K562 (cell line): Measurements from ENCODE around the gene CNTFR. TPM values are rescaled to one million over a fixed set of nuclear protein-coding genes. Genes with fewer than 3 reads are reported as not detected.

Experiments used
- ARID4B ChIP-seq: sonication (generic); formaldehyde crosslinking; IDR thresholded peaks from 2 replicates; pipeline ENCODE4 v1.8.0; 2022; ENCODE audit warnings: mild to moderate bottlenecking, missing genetic modification reagents
- DEAF1 ChIP-seq: fragments of 450-650 bp; formaldehyde crosslinking; IDR thresholded peaks from 2 replicates; pipeline ENCODE4 v1.4.0; 2020; ENCODE audit warnings: mild to moderate bottlenecking, moderate library complexity
- ELF2 ChIP-seq: fragments of 250-450 bp; sonication (Bioruptor Pico); IDR thresholded peaks from 2 replicates; pipeline ENCODE4 v1.5.0; 2021; ENCODE audit warnings: mild to moderate bottlenecking
- ESRRB ChIP-seq: fragments of 250-450 bp; sonication (Bioruptor Pico); IDR thresholded peaks from 2 replicates; pipeline ENCODE4 v1.5.0; 2020; ENCODE audit warnings: mild to moderate bottlenecking, moderate library complexity, borderline replicate concordance
- GTF3C2 ChIP-seq: IDR thresholded peaks from 3 replicates; pipeline ENCODE4 v1.6.1; 2011; ENCODE audit warnings: borderline replicate concordance, mild to moderate bottlenecking, moderate library complexity; ENCODE audit not compliant: insufficient read length; ENCODE audit errors: extremely low read depth
- HNRNPK ChIP-seq: fragments of 200-400 bp; formaldehyde crosslinking; IDR thresholded peaks from one replicate; pipeline ENCODE4 v1.6.1; 2018; ENCODE audit warnings: mild to moderate bottlenecking, low read depth, low read length; ENCODE audit not compliant: poor library complexity, severe bottlenecking
- KLF6 ChIP-seq: fragments of 250-450 bp; sonication (Bioruptor Pico); IDR thresholded peaks from 2 replicates; pipeline ENCODE4 v1.4.0; 2020; ENCODE audit warnings: mild to moderate bottlenecking, moderate library complexity, borderline replicate concordance
- MLLT1 ChIP-seq, 2 experiments: fragments of 450-650 bp; IDR thresholded peaks; 2 replicates each; pipeline ENCODE4 v1.6.1; 2016
- NCOA1 ChIP-seq: fragments of 450-650 bp; IDR thresholded peaks from 2 replicates; pipeline ENCODE4 v1.6.1; 2016; ENCODE audit warnings: low read depth
- NKRF ChIP-seq: fragments of 450-650 bp; IDR thresholded peaks from 2 replicates; pipeline ENCODE4 v1.6.1; 2016; ENCODE audit warnings: borderline replicate concordance
- ZNF140 ChIP-seq: fragments of 250-450 bp; sonication (Bioruptor Pico); IDR thresholded peaks from 2 replicates; pipeline ENCODE4 v1.8.0; 2021; ENCODE audit warnings: moderate library complexity, mild to moderate bottlenecking, inconsistent platforms
- ZNF696 ChIP-seq: fragments of 250-450 bp; sonication (Bioruptor Pico); conservative IDR thresholded peaks from 2 replicates; pipeline ENCODE4 v1.4.0; 2020; ENCODE audit warnings: mild to moderate bottlenecking, moderate library complexity
- polyA plus RNA-seq, 8 experiments: library from polyadenylated mRNA; depleted of rRNA in 4 of 8; stranded (reverse) in 5 of 8; unstranded in 3 of 8; fragments of >200 nt; fragmentation: Nextera tagmentation in 2 of 8; fragmentation: Illumina TruSeq in 1 of 8; extraction: Ambion mirVana in 2 of 8; extraction: Trizol in 1 of 8; gene quantifications; 2 replicates each; pipeline versions ENCODE4 v1.2.1 to v1.2.3, GENCODE V29; 2011 to 2014; ENCODE audit warnings: inconsistent platforms in 1 of 8, missing spikeins in 1 of 8
- total RNA-seq, 7 experiments: library from RNA; depleted of rRNA in 6 of 7; stranded (reverse); fragments of >200 nt in 6 of 7; fragmentation: Illumina TruSeq in 2 of 7; extraction: Trizol in 2 of 7; gene quantifications; 2 replicates each; pipeline versions ENCODE4 v1.2.1 to v1.2.3, GENCODE V29; 2011 to 2021; ENCODE audit warnings: low replicate concordance in 1 of 7

The CNTFR gene
- total and polyA plus RNA-seq, 9 of the 15 experiments (the other 6 are each of a cell fraction or from before 2014, with no cell fraction given) = not detected

- TF ChIP-seq MLLT1 (IDR thresholded peaks at IDR 0.05) (no peak), ESRRB (CRISPR knock-in tag) (no peak), KLF6 (CRISPR knock-in tag) (no peak), NCOA1 (no peak), HNRNPK (no peak), ELF2 (CRISPR knock-in tag) (no peak), GTF3C2 (no peak), ZNF140 (no peak), NKRF (no peak), DEAF1 (CRISPR knock-in tag) (no peak), ARID4B (CRISPR knock-in tag) (peak; percentile 60; the same call in 1 of the 2 replicates), ZNF696 (no peak)
Observed at GRCh38 chr9:34611811-34612787, 22.6 kb upstream of the CNTFR start, which contains the start of gene RPP25L (continued).
